IPS-18a (cell line): Measurements from ENCODE around the gene MBD6.

Source experiments
- H3K27ac ChIP-seq: one replicate; pipeline ENCODE4 v1.5.1; 2013; ENCODE audit warnings: low read length
- H3K27me3 ChIP-seq: one replicate; pipeline ENCODE4 v1.6.1; 2013; ENCODE audit warnings: mild to moderate bottlenecking, low read length; ENCODE audit not compliant: control insufficient read depth, insufficient read depth
- H3K36me3 ChIP-seq: one replicate; pipeline ENCODE4 v1.6.1; 2013; ENCODE audit warnings: low read depth, low read length; ENCODE audit not compliant: control insufficient read depth
- H3K4me1 ChIP-seq: one replicate; pipeline ENCODE4 v1.6.1; 2013; ENCODE audit warnings: low read depth, low read length; ENCODE audit not compliant: control insufficient read depth
- H3K4me3 ChIP-seq: one replicate; pipeline ENCODE4 v1.5.1; 2013; ENCODE audit warnings: low read length
- H3K9ac ChIP-seq: one replicate; pipeline ENCODE4 v1.6.1; 2013; ENCODE audit warnings: mild to moderate bottlenecking, low read length, moderate library complexity
- H3K9me3 ChIP-seq: one replicate; pipeline ENCODE4 v1.6.1; 2013; ENCODE audit warnings: low read depth, low read length; ENCODE audit not compliant: control insufficient read depth

Gene MBD6

DNA sequence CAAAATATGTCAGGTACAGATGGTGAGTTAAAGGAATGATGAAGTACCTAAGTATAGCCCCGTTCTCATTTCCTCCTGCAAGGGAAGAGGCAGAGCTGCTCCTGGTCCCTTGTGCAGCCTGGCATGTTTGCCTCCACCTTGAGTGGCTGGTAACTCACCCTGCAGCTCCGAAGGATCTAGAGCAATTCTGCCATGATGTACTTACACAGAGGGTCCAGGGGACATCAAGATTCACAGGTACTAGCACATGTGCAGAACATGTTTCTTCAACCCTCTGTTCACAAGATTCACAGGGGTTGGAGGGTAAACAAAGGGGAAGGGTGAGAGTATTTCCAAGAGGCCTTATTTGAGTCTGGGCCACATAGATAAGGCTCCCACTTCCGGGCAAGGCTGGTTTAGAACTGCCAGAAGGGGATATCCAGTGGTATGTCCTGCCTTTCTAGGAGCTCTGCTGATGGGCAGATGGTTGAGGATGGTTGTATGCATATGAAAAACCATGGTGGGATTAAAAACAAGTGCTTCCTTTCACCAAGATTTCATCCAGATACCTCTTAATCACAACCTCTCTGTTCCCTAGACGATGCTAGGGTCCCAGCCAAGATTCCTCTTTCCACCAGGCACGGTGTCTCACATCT lies 16.6 kb downstream of the MBD6 start:
- Histone ChIP-seq H3K27ac (no peak overlapping the region), H3K27me3 (no peaks in the 10 kb centered on the region), H3K9me3 (no peaks in the 10 kb centered on the region), H3K4me1 (no peaks in the 10 kb centered on the region), H3K4me3 (no peak overlapping the region), H3K36me3 (peaks cover 16% of the 10 kb centered on the region), H3K9ac (no peak overlapping the region)

DNA sequence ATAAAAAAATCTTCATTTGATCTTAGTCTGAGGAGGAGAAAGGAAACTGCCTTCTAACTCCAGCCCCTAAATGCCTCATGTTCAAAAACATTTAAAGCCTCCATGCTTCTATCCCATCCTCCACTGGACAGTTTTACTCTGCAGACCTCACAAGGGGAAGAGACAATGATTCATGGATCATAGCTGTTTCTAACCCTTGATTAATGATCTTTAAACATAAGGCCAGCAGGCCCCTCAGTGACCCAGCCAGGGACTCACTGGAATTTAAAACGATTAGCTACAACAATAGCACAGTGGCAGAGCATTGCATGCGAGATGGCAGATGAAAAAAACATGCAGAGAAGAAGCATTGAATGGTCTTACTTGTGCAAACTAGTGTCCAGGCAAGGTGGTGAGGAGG lies 18.4 kb downstream of the MBD6 start:
- no peak overlapping the region for H3K27ac ChIP-seq
- H3K4me1 ChIP-seq: peaks cover 3% of the 10 kb centered on the region
- no peaks in the 10 kb centered on the region for H3K9me3 ChIP-seq
- peaks cover 8% of the 10 kb centered on the region for H3K36me3 ChIP-seq
- no peak overlapping the region for H3K4me3 ChIP-seq
- H3K27me3 ChIP-seq: no peaks in the 10 kb centered on the region
- H3K9ac ChIP-seq: no peak overlapping the region

DNA sequence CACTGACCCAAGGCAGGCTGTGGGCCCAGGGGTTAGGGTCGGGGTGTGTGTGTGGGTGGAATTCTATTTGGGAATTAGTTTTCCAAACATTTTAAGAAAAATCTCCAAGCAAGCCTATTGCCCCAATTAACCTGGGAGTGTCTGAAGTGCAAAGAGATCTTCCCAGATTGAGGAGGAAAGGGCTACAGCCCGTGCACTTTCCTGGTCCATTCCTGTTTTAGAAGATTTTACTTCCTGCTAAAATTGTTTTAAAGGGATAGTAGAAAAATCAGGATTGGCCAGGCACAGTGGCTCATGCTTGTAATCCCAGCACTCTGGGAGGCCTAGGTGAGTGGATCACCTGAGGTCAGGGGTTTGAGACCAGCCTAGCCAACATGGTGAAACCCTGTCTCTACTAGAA lies 19.1 kb downstream of the MBD6 start:
- Histone ChIP-seq H3K27ac (no peak overlapping the region), H3K4me3 (no peak overlapping the region), H3K27me3 (no peaks in the 10 kb centered on the region), H3K9ac (no peak overlapping the region), H3K9me3 (no peaks in the 10 kb centered on the region), H3K36me3 (peaks cover 8% of the 10 kb centered on the region), H3K4me1 (peaks cover 7% of the 10 kb centered on the region)

DNA sequence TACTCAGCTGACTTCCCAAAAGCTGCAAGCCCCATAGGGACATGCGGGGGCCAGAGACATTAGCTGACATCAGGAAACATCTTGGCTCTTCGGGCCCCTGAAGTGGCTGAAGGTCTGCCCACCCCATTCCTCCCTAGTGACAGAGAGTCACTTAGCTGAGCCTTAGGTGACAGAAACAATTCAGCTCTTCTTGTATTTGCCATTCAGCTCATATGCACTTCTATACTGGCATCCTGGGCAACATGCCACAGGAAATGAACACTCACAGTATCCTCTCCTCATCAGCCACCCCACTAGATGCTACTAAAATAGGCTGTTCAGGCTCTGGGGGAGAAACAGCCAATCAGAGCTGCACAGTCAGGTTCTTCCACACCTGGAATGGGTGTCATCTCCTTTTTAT lies 21.0 kb downstream of the MBD6 start:
- no peak overlapping the region for H3K4me3 ChIP-seq
- H3K27ac ChIP-seq: no peak overlapping the region
- peaks cover 8% of the 10 kb centered on the region for H3K36me3 ChIP-seq
- H3K4me1 ChIP-seq: peaks cover 10% of the 10 kb centered on the region
- no peaks in the 10 kb centered on the region for H3K9me3 ChIP-seq
- no peak overlapping the region for H3K9ac ChIP-seq
- peaks cover 11% of the 10 kb centered on the region for H3K27me3 ChIP-seq

DNA sequence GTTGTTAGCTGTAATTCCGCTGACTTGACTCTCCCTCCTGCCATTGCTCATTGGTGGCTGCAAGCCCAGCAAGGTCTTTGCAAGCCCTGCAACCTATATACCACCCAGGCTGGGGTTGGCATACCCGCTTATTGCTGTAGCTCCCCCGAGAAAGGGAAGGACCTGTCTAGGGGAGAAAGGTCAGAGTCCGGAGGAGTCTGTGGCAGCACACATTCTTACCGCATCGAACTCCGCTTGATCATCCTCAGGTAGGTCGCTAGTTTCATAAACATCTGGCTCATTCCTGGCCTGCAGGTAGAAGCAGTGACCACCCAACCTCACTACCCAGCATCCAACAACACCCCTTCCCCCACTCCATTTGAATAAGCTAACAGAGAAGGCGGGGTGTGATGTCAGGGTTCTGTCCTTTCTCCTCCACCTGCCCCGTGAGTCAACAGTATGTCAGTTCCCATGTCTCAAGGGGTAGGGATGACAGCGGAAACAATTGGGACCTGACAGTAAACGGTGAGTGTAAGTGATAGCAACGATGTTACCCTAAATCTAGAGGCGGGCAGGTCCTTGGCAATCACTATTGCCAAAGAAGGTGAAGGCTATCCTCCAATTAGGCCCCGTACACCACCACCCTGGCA lies 23.3 kb downstream of the MBD6 start:
- Histone ChIP-seq H3K27me3 (peaks cover 21% of the 10 kb centered on the region), H3K9me3 (no peaks in the 10 kb centered on the region), H3K4me3 (peak overlapping the region; percentile 86), H3K27ac (no peak overlapping the region), H3K9ac (peak overlapping the region; percentile 93), H3K4me1 (peaks cover 20% of the 10 kb centered on the region), H3K36me3 (peaks cover 8% of the 10 kb centered on the region)

DNA sequence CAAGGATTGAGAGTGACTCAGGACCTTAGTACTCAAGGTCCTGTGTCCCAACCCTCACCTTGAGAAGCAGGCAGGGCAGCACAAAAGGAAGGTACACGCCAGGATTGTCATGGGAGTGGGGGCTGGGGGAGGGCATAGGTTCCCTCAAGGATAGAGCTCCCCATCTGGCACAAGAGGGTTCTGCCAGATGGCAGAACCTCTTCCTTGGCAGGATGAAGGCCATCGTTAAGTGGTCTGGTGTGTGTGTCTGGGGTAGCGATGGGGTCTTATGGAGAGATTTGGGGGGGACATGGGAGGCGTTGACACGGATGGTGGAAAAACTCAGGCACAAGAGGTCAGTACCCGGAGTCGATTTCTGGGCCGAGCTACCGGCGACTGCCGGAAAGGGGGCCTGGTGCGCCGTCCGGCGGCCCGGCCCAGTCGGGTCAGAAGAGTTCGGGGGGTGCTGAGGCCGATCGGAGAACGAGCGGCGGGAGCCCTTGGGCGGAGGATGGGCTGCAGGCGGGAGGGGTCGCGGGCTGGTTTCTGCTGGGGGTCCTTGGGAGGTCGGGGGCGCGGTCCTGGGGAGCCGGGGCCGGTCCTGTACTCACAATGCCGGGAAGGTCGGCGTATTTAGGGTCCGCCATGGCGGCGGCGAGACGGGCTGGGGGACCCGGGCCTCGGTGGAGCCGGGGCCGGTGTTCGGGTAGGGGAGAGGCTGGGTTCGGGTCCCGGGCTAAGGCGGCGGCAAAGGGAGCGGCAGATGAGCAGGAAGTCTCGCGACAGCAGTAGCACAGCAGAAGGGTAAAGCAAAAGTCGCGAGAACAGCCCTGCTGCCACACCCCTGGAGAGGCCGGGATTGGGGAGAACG lies 24.0 kb downstream of the MBD6 start, which contains the start of gene DCTN2:
TSS of gene DCTN2 (minus strand) at position 755 of the 850 bp plus-strand sequence. CDS start at position 626, 129 bp downstream.
- Histone ChIP-seq H3K27me3 (peaks cover 21% of the 10 kb centered on the region), H3K36me3 (peaks cover 6% of the 10 kb centered on the region), H3K4me1 (peaks cover 28% of the 10 kb centered on the region), H3K4me3 (peak within 1 kb of the TSS; percentile 86), H3K9me3 (no peaks in the 10 kb centered on the region), H3K27ac (no peak within 1 kb of the TSS), H3K9ac (peak within 1 kb of the TSS; percentile 93)

DNA sequence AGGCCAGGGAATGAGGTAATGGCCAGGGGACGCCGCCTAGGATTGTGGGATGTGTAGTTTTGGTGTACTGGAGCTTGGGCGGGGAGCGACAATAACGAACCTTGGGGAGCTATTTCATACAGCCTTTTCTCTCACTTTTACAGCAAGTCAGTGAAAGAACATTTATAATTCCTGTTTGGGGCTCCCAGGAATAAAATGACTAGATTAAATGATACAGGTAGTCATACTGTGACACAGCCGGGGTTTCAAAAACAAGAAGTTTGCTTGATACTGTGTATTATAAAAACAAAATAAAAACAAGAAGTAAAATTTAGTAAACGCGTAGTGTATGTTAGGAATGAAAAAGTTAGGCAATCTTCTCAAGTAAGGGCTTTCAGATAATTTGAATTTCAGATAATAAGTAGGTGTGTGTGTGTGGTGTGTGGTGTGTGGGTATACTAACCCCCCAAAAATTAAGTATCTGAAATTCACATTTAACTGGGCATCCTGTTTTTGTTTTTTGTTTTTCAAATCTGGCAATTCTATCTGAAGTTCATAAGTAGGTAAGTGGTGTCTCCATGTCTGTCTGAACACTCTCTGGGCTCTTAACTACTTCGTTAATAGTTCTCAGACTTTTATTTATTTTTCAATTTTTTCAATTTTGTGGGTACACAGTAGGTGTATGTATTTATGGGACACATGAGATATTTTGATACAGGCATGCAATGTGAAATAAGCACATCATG lies 24.8 kb downstream of the MBD6 start:
- Histone ChIP-seq H3K27ac (no peak overlapping the region), H3K4me1 (peaks cover 34% of the 10 kb centered on the region), H3K4me3 (peak overlapping the region; percentile 86), H3K36me3 (peaks cover 5% of the 10 kb centered on the region), H3K9ac (no peak overlapping the region), H3K9me3 (no peaks in the 10 kb centered on the region), H3K27me3 (peaks cover 21% of the 10 kb centered on the region)

DNA sequence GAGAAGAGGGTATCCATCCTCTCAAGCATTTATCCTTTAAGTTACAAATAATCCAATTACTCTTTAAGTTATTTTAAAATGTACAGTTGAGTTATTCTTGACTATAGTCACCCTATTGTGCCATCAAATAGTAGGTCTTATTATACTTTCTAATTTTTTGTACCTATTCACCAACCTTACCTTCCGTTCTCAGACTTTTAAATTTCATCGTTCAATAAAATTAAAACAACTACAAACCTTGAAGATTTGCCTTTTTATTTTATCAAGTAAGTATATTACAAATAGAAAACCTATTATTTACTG lies 25.3 kb downstream of the MBD6 start:
- no peak overlapping the region for H3K4me3 ChIP-seq
- no peak overlapping the region for H3K27ac ChIP-seq
- H3K9ac ChIP-seq: no peak overlapping the region
- H3K36me3 ChIP-seq: peaks cover 5% of the 10 kb centered on the region
- peaks cover 37% of the 10 kb centered on the region for H3K4me1 ChIP-seq
- peaks cover 21% of the 10 kb centered on the region for H3K27me3 ChIP-seq
- no peaks in the 10 kb centered on the region for H3K9me3 ChIP-seq

DNA sequence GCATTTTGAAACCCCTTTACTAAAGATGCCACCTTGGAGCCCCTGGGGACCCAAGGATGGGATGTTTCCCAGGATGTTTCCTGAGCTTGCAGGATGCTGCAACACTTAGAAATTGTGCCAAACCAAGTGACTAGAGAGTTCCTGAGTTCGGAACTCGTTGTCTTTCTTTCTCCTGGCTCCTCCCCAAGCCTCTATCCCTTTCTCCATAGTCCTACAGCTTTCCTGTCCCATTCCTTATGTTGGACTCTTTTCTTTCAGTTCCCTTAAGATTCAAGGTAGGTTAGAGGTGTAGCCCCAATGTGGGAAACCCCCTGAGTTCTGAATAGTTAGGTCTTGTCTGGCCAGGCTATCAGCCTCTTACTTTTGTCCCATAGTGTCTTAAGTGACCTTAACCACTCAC lies 25.9 kb downstream of the MBD6 start:
- peaks cover 37% of the 10 kb centered on the region for H3K4me1 ChIP-seq
- peaks cover 5% of the 10 kb centered on the region for H3K36me3 ChIP-seq
- no peak overlapping the region for H3K9ac ChIP-seq
- peaks cover 21% of the 10 kb centered on the region for H3K27me3 ChIP-seq
- no peak overlapping the region for H3K4me3 ChIP-seq
- H3K9me3 ChIP-seq: no peaks in the 10 kb centered on the region
- no peak overlapping the region for H3K27ac ChIP-seq

DNA sequence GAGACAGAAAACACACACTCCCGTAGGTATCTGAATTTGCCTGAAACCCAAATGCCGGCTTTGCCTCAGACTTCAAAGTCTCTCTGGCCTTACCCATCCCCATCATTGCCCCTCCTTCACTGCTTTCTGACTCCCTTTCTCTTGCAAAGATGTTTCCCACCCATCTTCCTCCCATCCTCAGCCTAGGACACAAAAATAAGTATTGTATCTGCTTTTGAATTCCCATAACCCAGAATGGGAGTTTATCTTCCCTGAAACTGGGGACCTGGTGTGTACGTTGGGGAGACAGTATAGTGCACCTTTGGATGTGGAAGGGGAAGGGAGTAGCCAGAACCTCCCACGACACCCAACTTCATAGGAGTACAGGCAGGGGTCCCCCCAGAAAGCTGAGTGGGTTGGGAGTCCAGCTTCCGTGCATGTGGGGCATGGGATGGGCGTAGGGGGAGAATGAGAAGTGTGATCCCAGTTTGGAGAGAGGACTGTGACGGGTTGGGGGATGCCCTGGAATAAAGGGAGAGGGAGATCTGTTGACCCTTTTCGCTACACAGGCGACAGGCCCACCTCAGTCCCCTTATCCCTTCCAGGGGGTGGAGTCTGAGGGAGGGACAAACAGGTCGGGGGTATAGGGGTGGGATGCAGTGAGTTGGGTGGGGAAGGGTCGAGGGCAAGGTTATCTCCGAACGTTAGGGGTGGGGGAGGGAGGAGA lies 26.7 kb downstream of the MBD6 start:
- Histone ChIP-seq H3K4me1 (peaks cover 37% of the 10 kb centered on the region), H3K36me3 (peaks cover 5% of the 10 kb centered on the region), H3K27ac (no peak overlapping the region), H3K27me3 (peaks cover 21% of the 10 kb centered on the region), H3K9ac (no peak overlapping the region), H3K4me3 (peak overlapping the region; percentile 66), H3K9me3 (no peaks in the 10 kb centered on the region)
